Osteoblast (primary cell): ENCODE measurements around the gene USP32. TPM values are rescaled to one million over a fixed set of nuclear protein-coding genes. Genes with fewer than 3 reads are reported as not detected.

Experiments used
- DNase-seq: peaks from one replicate; pipeline ENCODE4 v3.0.0; 2011; ENCODE audit warnings: low spot score, mixed read lengths; ENCODE audit not compliant: insufficient read length; ENCODE audit errors: missing footprints
- H2AFZ ChIP-seq: 2 replicates; pipeline ENCODE4 v1.6.0; 2011; ENCODE audit warnings: mild to moderate bottlenecking, low read length
- H3K27ac ChIP-seq: 2 replicates; pipeline ENCODE4 v1.5.1; 2011; ENCODE audit warnings: mild to moderate bottlenecking, low read depth, low read length, moderate library complexity
- H3K27me3 ChIP-seq: 2 replicates; pipeline ENCODE4 v1.6.0; 2012; ENCODE audit warnings: mild to moderate bottlenecking, control low read depth, inconsistent platforms, low read length, moderate library complexity; ENCODE audit not compliant: insufficient read depth
- H3K36me3 ChIP-seq: 2 replicates; pipeline ENCODE4 v1.5.1; 2011; ENCODE audit warnings: mild to moderate bottlenecking, low read length, control low read depth, moderate library complexity; ENCODE audit not compliant: insufficient read depth
- H3K4me1 ChIP-seq: 2 replicates; pipeline ENCODE4 v1.5.1; 2011; ENCODE audit warnings: mild to moderate bottlenecking, low read length, control low read depth, moderate library complexity; ENCODE audit not compliant: insufficient read depth
- H3K4me2 ChIP-seq: 2 replicates; pipeline ENCODE4 v1.6.0; 2011; ENCODE audit warnings: mild to moderate bottlenecking, low read length; ENCODE audit not compliant: insufficient read depth
- H3K4me3 ChIP-seq: fragments of 200-600 bp; sonication (generic); 3 replicates; pipeline ENCODE4 v1.5.1; 2012; ENCODE audit warnings: mild to moderate bottlenecking, low read length, inconsistent platforms; ENCODE audit not compliant: insufficient read depth
- H3K79me2 ChIP-seq: 2 replicates; pipeline ENCODE4 v1.6.0; 2012; ENCODE audit warnings: mild to moderate bottlenecking, low read length, control low read depth, inconsistent platforms; ENCODE audit not compliant: insufficient read depth
- H3K9me3 ChIP-seq: 2 replicates; pipeline ENCODE4 v1.5.1; 2011; ENCODE audit warnings: low read depth, low read length, control low read depth
- H4K20me1 ChIP-seq: 2 replicates; pipeline ENCODE4 v1.6.0; 2012; ENCODE audit warnings: mild to moderate bottlenecking, low read length, control low read depth; ENCODE audit not compliant: insufficient read depth
- total RNA-seq: library from RNA; depleted of rRNA; stranded (reverse); fragments of >200 nt; gene quantifications from 2 replicates; pipeline ENCODE4 v1.2.3, GENCODE V29; 2012
- TF ChIP-seq, protein P1 (sequence below): IDR thresholded peaks from 2 replicates; pipeline ENCODE4 v1.5.1; 2011; ENCODE audit warnings: mild to moderate bottlenecking, low read depth, low read length, moderate library complexity; ENCODE audit errors: extremely low read depth

USP32 gene
- total RNA-seq, 1 donor = 99.5 TPM

DNA sequence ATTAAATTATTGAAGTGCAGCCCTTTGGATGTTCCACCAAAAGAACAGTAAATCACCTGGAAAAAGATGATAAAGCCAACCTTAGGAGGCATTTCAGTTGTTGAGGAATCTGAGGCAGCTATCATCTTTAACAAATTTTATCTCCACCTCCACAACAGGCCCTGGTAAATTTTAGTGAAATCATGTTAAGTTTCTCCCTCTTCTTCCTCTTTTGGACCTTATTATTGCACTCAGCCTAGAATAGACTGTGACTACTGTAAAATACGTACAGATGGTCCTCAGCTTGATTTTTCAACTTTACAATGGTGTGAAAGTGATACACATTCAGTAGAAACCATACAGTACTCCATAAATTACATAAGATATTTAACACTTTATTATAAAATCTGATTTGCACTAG, 90.3 kb downstream of the USP32 start:
- H3K79me2 ChIP-seq = peaks cover 82% of the 10 kb centered on the region
- no peaks in the 10 kb centered on the region for H3K9me3 ChIP-seq
- H3K27ac ChIP-seq = no peak overlapping the region
- DNase-seq = no peak
- no peaks in the 10 kb centered on the region for H3K36me3 ChIP-seq
- H3K4me2 ChIP-seq = no peak overlapping the region
- H3K27me3 ChIP-seq = no peaks in the 10 kb centered on the region
- no peak overlapping the region for H3K4me3 ChIP-seq
- TF ChIP-seq, protein P1, sequence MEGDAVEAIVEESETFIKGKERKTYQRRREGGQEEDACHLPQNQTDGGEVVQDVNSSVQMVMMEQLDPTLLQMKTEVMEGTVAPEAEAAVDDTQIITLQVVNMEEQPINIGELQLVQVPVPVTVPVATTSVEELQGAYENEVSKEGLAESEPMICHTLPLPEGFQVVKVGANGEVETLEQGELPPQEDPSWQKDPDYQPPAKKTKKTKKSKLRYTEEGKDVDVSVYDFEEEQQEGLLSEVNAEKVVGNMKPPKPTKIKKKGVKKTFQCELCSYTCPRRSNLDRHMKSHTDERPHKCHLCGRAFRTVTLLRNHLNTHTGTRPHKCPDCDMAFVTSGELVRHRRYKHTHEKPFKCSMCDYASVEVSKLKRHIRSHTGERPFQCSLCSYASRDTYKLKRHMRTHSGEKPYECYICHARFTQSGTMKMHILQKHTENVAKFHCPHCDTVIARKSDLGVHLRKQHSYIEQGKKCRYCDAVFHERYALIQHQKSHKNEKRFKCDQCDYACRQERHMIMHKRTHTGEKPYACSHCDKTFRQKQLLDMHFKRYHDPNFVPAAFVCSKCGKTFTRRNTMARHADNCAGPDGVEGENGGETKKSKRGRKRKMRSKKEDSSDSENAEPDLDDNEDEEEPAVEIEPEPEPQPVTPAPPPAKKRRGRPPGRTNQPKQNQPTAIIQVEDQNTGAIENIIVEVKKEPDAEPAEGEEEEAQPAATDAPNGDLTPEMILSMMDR = no peak
- H4K20me1 ChIP-seq = peaks cover 17% of the 10 kb centered on the region
- no peaks in the 10 kb centered on the region for H3K4me1 ChIP-seq
- H2AFZ ChIP-seq = no peak overlapping the region

- DNase-seq = no peak
- TF ChIP-seq, protein P1 = no peak
- Histone ChIP-seq H3K27me3 (no peaks in the 10 kb centered on the region), H3K36me3 (no peaks in the 10 kb centered on the region), H3K4me3 (no peak overlapping the region), H3K79me2 (peaks cover 82% of the 10 kb centered on the region), H4K20me1 (peaks cover 17% of the 10 kb centered on the region), H2AFZ (no peak overlapping the region), H3K9me3 (no peaks in the 10 kb centered on the region), H3K27ac (no peak overlapping the region), H3K4me1 (no peaks in the 10 kb centered on the region), H3K4me2 (no peak overlapping the region)
These were observed 91.0 kb downstream of the USP32 start for GRCh38 chr17:60300949-60301348.

GRCh38 chr17:60300011-60300410, 91.9 kb downstream of the USP32 start:
- no peak overlapping the region for H3K4me2 ChIP-seq
- no peaks in the 10 kb centered on the region for H3K36me3 ChIP-seq
- no peak overlapping the region for H3K27ac ChIP-seq
- H3K9me3 ChIP-seq = no peaks in the 10 kb centered on the region
- H3K27me3 ChIP-seq = no peaks in the 10 kb centered on the region
- no peak overlapping the region for H2AFZ ChIP-seq
- no peak overlapping the region for H3K4me3 ChIP-seq
- no peak for DNase-seq
- peaks cover 78% of the 10 kb centered on the region for H3K79me2 ChIP-seq
- H4K20me1 ChIP-seq = peaks cover 17% of the 10 kb centered on the region
- TF ChIP-seq, protein P1 = no peak
- no peaks in the 10 kb centered on the region for H3K4me1 ChIP-seq

GRCh38 chr17:60297760-60298401, 94.1 kb downstream of the USP32 start:
- Histone ChIP-seq H3K4me2 (no peak overlapping the region), H3K79me2 (peaks cover 69% of the 10 kb centered on the region), H2AFZ (no peak overlapping the region), H3K27ac (no peak overlapping the region), H3K9me3 (no peaks in the 10 kb centered on the region), H3K4me1 (no peaks in the 10 kb centered on the region), H3K36me3 (no peaks in the 10 kb centered on the region), H3K4me3 (no peak overlapping the region), H3K27me3 (no peaks in the 10 kb centered on the region), H4K20me1 (peaks cover 10% of the 10 kb centered on the region)
- TF ChIP-seq, protein P1 = no peak
- DNase-seq = no peak
